ENCODE data around the gene KIAA1217. TPM values are rescaled to one million over a fixed set of nuclear protein-coding genes. Genes with fewer than 3 reads are reported as not detected.

The KIAA1217 gene
- total and polyA plus RNA-seq, 2 of the 8 experiments (the other 6 are each of a cell fraction or from before 2014, with no cell fraction given): 4.5 to 15.6 TPM

GRCh38 chr10:24231200-24231599 lies 22.3 kb downstream of the KIAA1217 start:
- Histone ChIP-seq H3K4ac (replicated peaks; ENCODE audit: insufficient read length, low read depth, low read length) (no peak overlapping the region), H3K23ac (ENCODE audit: insufficient read length) (no peak overlapping the region), H2AFZ (ENCODE audit: low read length) (no peak overlapping the region), H3K23me2 (ENCODE audit: low read depth, low read length) (no peaks in the 10 kb centered on the region), H4K8ac (ENCODE audit: extremely low read depth, insufficient read depth, low read length) (no peak overlapping the region), H3K79me1 (ENCODE audit: low read depth, low read length) (no peaks in the 10 kb centered on the region), H3K56ac (replicated peaks; ENCODE audit: insufficient read length, low read depth, low read length) (no peak overlapping the region), H3K9me3 (ENCODE audit: insufficient read depth in 2 of 2, low read depth in 1 of 2, low read length in 1 of 2) (no peaks in the 10 kb centered on the region), H3K4me3 (ENCODE audit: extremely low read depth in 1 of 4, insufficient read depth in 2 of 4, low read depth in 3 of 4, low read length in 4 of 4) (no peak overlapping the region), H2BK5ac (ENCODE audit: low read depth, low read length) (no peak overlapping the region), H3K27me3 (replicated peaks in 1 of 4; ENCODE audit: control insufficient read depth in 3 of 4, extremely low read depth in 1 of 4, insufficient read depth in 3 of 4, low read length in 3 of 4) (no peaks in the 10 kb centered on the region), H4K91ac (replicated peaks; ENCODE audit: insufficient read length, low read length) (no peak overlapping the region), H3K9ac (replicated peaks in 1 of 4; ENCODE audit: extremely low read depth in 1 of 4, low read depth in 3 of 4, low read length in 3 of 4) (no peak overlapping the region), H3K79me2 (ENCODE audit: control insufficient read depth in 1 of 2, insufficient read depth in 2 of 2, low read length in 2 of 2) (no peaks in the 10 kb centered on the region), H2BK15ac (ENCODE audit: low read length) (no peak overlapping the region), H2BK12ac (ENCODE audit: low read depth, low read length) (no peak overlapping the region), H2BK20ac (ENCODE audit: low read length) (no peak overlapping the region), H3K14ac (ENCODE audit: insufficient read length) (no peak overlapping the region), H4K5ac (ENCODE audit: insufficient read length, low read depth, low read length) (no peak overlapping the region), H3K18ac (ENCODE audit: extremely low read depth, low read length) (no peak overlapping the region), H3K4me1 (replicated peaks in 1 of 4; ENCODE audit: control insufficient read depth in 3 of 4, insufficient read depth in 4 of 4, low read length in 3 of 4) (peaks cover 0 to 4% (median 1%) of the 10 kb centered on the region in 4 experiments; a peak in 2 of 7 replicates), H4K20me1 (replicated peaks in 1 of 2; ENCODE audit: control insufficient read depth in 1 of 2, insufficient read depth in 2 of 2, low read length in 2 of 2) (peaks cover 1 to 2% of the 10 kb centered on the region in 2 experiments), H3K27ac (ENCODE audit: low read depth, low read length) (no peak overlapping the region), H3K36me3 (ENCODE audit: control insufficient read depth in 2 of 4, insufficient read depth in 4 of 4, low read length in 3 of 4) (no peaks in the 10 kb centered on the region), H3K4me2 (ENCODE audit: insufficient read depth in 1 of 2, low read depth in 2 of 2, low read length in 2 of 2) (no peak overlapping the region), H2AK5ac (ENCODE audit: low read depth, low read length) (no peak overlapping the region), H2BK120ac (replicated peaks; ENCODE audit: low read depth, low read length) (no peak overlapping the region)
- no peak for TF ChIP-seq RXRA (IDR thresholded peaks at IDR 0.05; ENCODE audit: insufficient read depth, low read depth, low read length)
- TF ChIP-seq ASH2L (IDR thresholded peaks at IDR 0.05; ENCODE audit: low read length): no peak
- no peak for TF ChIP-seq SIX5 (IDR thresholded peaks at IDR 0.05; ENCODE audit: low read depth, low read length)
- TF ChIP-seq KDM4A (IDR thresholded peaks at IDR 0.05; ENCODE audit: low read depth, low read length, severe bottlenecking): no peak
- no peak for TF ChIP-seq CBX5 (IDR thresholded peaks at IDR 0.05; ENCODE audit: low read depth, low read length)
- no peak for TF ChIP-seq RBBP5 (IDR thresholded peaks at IDR 0.05; ENCODE audit: borderline replicate concordance, low read depth, low read length)
- no peak for TF ChIP-seq TEAD4 (IDR thresholded peaks at IDR 0.05; ENCODE audit: low read depth, low read length)
- TF ChIP-seq, protein P1, sequence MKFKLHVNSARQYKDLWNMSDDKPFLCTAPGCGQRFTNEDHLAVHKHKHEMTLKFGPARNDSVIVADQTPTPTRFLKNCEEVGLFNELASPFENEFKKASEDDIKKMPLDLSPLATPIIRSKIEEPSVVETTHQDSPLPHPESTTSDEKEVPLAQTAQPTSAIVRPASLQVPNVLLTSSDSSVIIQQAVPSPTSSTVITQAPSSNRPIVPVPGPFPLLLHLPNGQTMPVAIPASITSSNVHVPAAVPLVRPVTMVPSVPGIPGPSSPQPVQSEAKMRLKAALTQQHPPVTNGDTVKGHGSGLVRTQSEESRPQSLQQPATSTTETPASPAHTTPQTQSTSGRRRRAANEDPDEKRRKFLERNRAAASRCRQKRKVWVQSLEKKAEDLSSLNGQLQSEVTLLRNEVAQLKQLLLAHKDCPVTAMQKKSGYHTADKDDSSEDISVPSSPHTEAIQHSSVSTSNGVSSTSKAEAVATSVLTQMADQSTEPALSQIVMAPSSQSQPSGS (IDR thresholded peaks at IDR 0.05; ENCODE audit: low read length): no peak
- TF ChIP-seq KDM5A (IDR thresholded peaks at IDR 0.05; ENCODE audit: low read length): no peak
- TF ChIP-seq FOSL1 (IDR thresholded peaks at IDR 0.05; ENCODE audit: insufficient read depth, low read depth, low read length): no peak
- ChIA-PET POLR2A (ENCODE audit: partially characterized antibody) (no interaction called here), CTCF (ENCODE audit: partially characterized antibody) (no interaction called here)
- DNase-seq (ENCODE audit: low read depth in 1 of 2, low spot score in 2 of 2) (no peak), FAIRE-seq (no peak)
- 92% methylated on average over 8 of the region's 8 CpGs; no CpG with 5 or more reads in 1 of the 2 experiments for WGBS, 2 experiments (ENCODE audit: extremely low coverage in 1 of 2, insufficient coverage in 1 of 2, insufficient read length in 1 of 2, insufficient replicate concordance in 2 of 2, low coverage in 1 of 2, low lambda C conversion rate in 2 of 2, missing lambda C conversion rate in 1 of 2)

Measured in H1 (cell line).